DLD1 (cell line): ENCODE data around the gene ZSCAN2.

Source experiments
- in situ Hi-C: cut with HindIII; loops from 2 replicates; pipeline ENCODE4 v1.10.0; 2017; ENCODE audit warnings: low sequenced_read_pairs

Gene ZSCAN2

GRCh38 chr15:84668221-84668982, 67.6 kb downstream of the ZSCAN2 start:
- in situ Hi-C loops, result no loop called here

DNA sequence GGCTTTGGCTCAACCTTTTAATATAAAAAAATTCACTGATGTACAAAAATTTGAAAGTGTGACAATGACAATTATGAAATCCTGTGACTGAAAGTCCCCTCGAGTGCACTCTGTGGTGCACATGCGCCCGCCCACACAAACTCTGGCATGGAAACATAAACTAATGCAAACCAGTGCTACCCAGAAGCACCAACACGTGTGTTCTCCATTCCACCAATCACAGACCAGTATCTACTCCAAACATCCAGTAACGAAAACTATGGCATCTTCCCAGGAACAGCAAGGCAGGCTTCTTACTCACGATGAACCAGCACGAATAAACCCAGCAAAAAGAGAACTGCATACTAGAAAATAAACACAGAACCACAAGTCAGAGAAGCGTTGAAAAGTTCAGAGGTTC, 68.9 kb downstream of the ZSCAN2 start:
- in situ Hi-C loops, result no loop called here

GRCh38 chr15:84671211-84671610, 70.4 kb downstream of the ZSCAN2 start:
- in situ Hi-C loops, result no loop called here
